Measurements from ENCODE around the gene MYPOP.

DNA sequence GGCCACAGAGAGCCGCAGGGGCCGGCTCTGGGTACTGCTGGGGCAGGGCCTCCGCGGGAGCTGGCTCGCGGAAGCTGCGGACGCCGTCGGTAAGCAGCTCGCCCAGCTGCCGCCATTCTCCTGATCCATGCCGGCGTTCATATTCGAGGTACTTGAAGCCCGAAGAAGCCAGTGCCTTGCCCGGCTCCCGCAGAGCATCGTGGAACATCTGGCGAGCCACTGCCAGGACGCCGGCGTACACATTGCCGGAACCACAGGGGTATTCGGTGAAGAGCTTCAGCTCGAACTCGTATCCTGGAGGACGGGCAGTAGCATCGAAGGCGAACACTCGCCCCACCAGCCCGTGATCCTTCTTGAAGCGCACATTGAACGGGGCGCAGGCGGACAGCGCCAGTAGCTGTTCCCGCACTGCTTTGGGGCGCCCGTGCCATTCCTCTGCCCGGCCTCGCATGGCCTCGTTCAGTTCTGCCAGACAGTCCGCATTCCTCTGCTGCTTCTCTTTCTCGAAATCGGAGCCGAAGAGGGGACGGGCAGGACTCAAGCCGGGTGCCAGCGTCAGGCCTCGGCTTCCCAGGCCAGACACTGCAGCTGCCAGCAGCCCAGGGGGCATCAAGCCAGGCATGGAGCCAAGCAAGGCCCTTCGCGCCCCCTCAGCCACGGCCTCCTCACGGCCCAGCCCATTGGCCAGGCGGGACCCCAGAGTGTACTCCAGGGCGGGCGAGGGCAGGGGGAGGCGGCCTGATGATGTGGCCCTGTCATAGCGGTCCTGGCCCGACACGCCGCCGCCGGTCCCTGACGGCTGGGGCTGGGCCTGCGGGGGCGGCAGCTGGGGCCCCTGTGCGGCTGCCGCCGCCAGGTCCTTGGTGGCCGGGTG, 17.5 kb downstream of the MYPOP start:
- TF ChIP-seq, protein P1, sequence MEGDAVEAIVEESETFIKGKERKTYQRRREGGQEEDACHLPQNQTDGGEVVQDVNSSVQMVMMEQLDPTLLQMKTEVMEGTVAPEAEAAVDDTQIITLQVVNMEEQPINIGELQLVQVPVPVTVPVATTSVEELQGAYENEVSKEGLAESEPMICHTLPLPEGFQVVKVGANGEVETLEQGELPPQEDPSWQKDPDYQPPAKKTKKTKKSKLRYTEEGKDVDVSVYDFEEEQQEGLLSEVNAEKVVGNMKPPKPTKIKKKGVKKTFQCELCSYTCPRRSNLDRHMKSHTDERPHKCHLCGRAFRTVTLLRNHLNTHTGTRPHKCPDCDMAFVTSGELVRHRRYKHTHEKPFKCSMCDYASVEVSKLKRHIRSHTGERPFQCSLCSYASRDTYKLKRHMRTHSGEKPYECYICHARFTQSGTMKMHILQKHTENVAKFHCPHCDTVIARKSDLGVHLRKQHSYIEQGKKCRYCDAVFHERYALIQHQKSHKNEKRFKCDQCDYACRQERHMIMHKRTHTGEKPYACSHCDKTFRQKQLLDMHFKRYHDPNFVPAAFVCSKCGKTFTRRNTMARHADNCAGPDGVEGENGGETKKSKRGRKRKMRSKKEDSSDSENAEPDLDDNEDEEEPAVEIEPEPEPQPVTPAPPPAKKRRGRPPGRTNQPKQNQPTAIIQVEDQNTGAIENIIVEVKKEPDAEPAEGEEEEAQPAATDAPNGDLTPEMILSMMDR (IDR thresholded peaks at IDR 0.05; ENCODE audit: low read length) = no peak
- TF ChIP-seq EZH2phosphoT487 (IDR thresholded peaks at IDR 0.05; ENCODE audit: low read length) = no peak
